GM21515 (cell line): Measurements from ENCODE around the gene LAPTM5.
"Not testable (repeated sequence)": the region's sequence is repeated elsewhere in the genome, so short reads cannot be mapped to it uniquely, and the experiment has no call there.

ENCODE experiments used
- ATAC-seq: cut with Tn5 transposase; IDR thresholded peaks from one replicate; pipeline ENCODE4 v1.9.1; 2021; ENCODE audit not compliant: unreplicated experiment

The LAPTM5 gene, protein sequence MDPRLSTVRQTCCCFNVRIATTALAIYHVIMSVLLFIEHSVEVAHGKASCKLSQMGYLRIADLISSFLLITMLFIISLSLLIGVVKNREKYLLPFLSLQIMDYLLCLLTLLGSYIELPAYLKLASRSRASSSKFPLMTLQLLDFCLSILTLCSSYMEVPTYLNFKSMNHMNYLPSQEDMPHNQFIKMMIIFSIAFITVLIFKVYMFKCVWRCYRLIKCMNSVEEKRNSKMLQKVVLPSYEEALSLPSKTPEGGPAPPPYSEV

DNA sequence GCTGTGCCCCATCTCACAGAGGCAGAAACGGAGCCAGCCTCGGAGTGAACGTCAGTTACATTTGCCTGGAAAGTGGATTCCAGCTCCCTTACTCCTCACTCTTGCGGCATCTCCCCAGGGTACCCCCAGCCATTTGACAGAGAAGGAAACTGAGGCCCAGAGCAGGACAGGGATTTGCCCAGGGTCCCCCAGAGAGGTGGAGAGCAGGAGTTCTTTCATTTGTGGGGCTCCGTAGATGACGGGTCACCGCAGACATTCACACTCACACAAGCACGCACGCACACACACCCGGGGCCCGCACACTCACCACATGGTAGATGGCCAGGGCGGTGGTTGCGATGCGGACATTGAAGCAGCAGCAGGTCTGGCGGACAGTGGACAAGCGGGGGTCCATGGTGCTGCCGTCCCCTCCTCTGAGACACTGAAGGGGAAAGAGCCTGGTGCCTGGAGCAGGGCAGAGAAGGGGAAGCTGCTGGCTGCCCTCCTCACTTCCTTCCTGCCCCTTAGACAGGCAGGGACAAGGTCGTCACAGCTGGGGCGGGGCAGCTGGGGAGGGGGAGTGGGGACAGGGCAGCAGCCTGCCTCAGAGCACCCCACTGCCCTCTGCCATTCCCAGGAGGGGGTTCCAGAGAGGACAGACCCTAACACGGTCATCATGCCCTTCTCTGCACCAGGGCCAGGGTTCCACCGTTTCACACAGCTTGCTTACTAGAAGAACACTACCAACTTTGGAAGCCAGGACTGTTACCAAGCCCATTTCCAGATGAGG lies at the start of gene LAPTM5:
TSS of gene LAPTM5 (minus strand) at position 423 of the 769 bp plus-strand sequence. CDS start at position 394, 29 bp downstream.
- no peak for ATAC-seq

DNA sequence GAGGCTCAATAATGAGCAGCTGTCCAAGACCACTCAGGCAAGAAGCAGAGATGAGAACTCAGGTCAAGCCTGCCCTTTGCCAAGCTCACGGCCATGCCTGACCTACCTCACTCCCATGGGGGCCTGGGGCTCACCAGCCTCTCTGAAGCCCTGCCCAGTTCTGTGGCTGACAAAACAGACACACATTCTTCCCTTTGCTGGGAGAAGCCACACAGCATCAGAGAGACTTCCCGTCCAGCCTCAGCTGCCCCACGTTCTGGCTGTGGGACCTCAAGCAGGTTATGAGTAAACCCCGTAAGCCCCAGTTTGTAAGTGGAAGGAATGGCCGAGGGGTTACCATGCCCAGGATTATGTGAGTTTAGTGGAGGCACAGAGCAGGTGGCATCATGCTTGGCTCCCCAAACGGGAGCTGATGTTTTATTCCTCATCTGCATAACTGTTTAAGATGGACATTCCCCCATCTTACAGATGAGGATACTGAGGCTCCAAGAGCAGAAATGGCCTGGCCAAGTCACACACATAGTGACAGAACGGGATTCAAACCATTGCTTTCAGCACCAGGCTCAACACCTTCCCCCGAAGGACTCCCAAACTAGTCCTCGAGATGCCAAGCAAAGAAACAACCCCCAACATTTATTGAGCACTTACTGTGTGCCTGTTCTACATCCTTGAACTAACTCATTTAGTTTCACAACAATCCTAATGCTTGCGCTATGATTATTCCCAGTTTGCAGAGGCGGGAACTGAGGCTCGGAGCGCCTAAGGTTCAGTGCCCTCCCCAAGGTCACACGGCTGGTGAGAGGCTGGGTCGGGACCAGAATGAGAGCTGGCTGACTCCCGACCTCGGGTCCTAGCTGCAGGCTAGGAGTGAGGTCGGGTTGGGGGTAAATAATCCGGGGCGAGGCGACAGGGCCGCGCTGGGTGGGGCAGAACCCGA lies 49.1 kb upstream of the LAPTM5 start:
- ATAC-seq: no peak

DNA sequence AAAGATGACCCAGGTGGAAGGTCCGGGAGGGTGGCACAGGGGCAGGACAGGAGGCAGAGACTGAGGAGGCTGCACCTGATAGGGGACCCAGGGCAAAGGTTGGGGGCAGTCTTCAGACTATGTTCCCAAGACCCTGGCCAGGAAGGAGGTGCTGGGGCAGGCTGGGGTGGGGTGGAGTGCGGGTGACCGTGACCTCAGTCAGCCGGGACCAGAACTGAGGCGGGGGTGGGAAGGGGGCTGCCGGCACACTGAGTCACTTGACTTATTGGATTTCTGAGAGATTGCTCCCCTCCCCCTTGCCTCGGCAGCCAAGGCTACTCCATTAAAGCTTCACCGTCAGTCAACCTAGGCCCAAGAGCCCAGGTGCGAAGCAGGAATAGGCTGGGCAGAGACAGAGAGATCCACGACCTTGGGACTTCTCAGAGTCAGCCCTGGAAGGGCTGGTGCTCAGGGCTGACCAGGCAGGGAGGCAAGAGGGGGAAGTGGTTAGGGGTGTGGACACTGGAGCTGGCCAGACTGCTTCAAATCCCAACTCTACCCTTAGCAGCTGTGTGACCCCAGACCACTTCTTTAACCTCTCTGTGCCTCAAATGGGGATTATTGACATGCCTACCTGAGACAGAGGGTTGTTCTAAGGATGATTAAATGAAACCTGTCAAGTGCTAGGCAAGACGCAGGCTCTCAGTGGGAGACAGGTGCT lies 47.9 kb upstream of the LAPTM5 start:
- no peak for ATAC-seq

DNA sequence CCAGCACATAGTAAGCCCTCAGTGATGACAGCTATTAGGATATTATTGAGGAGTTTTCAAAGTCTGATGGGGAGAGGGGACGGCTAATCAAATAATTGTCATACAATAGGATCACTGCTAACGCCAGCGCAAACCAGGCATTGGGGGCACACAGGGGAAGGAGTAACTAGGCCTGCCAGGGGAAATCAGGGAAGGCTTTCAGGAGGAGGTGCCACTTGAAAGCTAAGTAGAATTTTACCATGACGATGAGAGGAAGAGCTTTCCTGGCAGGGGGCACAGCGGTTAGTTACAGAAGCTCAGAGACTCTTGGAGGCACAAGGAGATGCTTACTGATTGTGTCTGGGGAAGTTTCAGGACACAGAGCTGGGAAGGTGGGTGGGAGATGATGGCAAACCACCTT lies 47.2 kb upstream of the LAPTM5 start:
- no peak for ATAC-seq

GRCh38 chr1:30804352-30804751 lies 46.8 kb upstream of the LAPTM5 start:
- no peak for ATAC-seq

- ATAC-seq: no peak
Measured at GRCh38 chr1:30803562-30803961, 46.0 kb upstream of the LAPTM5 start.

GRCh38 chr1:30801771-30802198 lies 44.2 kb upstream of the LAPTM5 start:
- ATAC-seq: no peak

- no peak for ATAC-seq
Measured at GRCh38 chr1:30799233-30799511, 41.6 kb upstream of the LAPTM5 start.

DNA sequence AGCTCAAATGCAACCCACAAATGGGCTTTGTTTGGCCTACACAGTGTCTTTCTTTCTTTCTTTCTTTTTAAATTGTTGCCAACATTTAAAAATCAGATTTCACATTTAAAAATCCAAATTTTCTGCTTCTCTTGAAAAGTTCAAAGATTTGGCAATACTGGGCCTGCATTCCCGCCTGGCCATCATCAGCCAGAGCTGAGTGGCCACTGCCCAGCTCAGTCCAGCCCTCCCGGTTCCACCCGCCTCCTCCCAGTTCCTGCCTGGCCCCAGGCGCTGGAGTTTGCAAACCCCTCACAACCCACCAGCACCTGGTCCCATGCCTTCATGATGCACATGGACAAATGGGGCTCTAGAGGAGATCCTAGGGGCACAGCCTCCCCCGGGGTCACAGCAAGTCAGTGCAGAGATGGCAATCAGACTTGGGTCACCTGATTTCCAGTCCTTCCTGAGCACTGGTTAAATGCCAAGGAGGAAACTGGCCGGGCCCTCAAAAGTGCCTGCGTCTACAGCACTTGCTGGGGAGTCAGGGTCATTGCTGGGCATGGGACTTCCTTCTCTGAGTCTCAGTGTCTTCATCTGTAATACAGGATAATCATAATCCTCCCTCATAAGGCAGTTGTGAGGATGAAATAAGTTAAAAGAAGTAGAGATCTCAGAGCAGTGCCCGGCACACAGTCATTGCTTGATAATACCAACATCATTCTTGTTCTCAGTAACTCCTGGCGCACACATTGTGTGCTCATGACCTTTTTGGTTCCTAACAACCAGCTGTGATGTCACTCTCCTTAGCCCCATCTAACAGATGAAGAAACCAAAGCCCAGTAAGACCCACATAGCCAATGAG lies 41.0 kb upstream of the LAPTM5 start:
- ATAC-seq: no peak

GRCh38 chr1:30795026-30795425 lies 37.5 kb upstream of the LAPTM5 start:
- no peak for ATAC-seq

DNA sequence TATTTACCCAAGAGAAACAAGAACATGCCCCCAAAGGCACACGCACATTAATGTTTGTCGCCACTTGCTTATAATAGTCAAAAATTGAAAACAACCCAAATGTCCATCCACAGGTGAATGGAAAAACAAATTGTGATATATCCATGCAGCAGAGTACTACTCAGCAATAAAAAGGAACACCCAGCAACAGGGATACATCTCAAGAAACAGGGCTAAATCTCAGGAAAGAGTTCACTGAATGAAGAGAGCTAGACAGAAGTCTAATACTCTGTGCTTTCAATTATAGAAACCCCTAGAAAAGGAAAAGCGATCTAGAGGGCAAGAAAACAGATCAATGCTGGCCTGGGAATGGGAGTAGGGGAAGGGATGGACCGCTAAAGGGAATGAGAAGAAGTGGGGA lies 36.7 kb upstream of the LAPTM5 start:
- no peak for ATAC-seq

DNA sequence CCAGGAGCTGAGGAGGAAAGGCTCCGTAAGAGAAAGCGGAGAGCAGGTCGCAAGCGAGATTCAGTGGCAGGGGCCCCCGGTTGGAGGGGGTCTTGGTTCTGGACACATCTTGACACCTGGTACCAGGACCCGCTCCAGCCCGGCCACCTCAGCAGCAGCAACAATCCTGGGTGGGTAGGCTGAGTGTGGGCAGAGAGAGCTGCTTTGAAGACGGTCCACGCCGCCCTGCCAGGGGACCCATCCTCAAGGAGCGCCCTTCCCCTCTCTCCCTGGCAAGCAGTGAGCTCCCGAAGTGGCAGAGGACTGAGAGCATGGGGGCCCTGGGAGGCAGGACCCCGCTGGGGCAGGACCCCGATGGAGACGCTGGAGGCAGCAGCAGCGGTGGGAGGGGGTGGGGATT lies 35.6 kb upstream of the LAPTM5 start:
- no peak for ATAC-seq

- no peak for ATAC-seq
Measured at GRCh38 chr1:30791868-30792267, 34.3 kb upstream of the LAPTM5 start.

DNA sequence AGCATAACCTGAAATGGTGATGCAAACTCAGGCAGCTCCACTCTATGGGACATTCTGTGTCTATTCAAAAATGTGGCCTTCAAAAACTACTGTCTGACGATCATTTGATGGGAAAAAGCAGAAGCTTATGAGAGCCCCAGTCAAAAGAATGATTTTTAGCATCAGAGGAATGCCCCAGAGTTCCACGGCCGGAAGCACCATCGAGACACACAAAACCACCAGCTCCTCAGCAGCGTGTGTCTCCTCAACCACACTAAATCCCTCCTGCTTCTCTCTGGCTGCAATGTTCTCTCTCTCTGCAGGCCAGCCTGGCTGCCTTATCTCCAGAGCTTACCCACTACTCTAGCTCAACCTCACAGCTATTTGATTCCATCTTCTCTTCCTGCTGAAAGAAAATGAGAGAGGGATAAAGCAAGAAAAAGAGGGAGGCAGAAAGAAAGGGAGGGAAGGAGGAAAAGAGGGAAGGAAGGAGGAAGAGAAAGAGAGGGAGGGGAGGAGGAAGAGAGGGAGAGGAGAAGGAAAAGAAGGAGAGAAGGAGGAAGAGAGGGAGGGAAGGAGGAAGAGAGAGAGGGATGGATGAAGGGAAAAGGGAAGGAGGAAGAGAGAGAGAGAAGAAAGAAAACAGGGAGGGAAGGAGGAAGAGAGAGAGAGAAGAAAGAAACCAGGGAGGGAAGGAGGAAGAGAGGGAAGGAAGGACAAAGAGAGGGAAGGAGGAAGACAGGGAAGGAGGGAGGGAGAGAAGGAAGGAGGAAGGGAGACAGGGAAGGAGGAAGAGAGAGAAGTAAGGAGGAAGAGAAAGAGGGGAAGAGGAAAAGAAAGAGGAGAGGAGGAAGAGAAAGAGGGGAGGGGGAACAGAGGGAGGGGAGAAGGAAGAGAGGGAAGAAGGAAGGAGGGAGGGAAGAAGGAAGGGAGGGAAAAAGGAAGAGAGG lies 33.5 kb upstream of the LAPTM5 start:
- ATAC-seq: no peak

- ATAC-seq: not testable (repeated sequence)
Measured at GRCh38 chr1:30790256-30790525, 32.6 kb upstream of the LAPTM5 start.

DNA sequence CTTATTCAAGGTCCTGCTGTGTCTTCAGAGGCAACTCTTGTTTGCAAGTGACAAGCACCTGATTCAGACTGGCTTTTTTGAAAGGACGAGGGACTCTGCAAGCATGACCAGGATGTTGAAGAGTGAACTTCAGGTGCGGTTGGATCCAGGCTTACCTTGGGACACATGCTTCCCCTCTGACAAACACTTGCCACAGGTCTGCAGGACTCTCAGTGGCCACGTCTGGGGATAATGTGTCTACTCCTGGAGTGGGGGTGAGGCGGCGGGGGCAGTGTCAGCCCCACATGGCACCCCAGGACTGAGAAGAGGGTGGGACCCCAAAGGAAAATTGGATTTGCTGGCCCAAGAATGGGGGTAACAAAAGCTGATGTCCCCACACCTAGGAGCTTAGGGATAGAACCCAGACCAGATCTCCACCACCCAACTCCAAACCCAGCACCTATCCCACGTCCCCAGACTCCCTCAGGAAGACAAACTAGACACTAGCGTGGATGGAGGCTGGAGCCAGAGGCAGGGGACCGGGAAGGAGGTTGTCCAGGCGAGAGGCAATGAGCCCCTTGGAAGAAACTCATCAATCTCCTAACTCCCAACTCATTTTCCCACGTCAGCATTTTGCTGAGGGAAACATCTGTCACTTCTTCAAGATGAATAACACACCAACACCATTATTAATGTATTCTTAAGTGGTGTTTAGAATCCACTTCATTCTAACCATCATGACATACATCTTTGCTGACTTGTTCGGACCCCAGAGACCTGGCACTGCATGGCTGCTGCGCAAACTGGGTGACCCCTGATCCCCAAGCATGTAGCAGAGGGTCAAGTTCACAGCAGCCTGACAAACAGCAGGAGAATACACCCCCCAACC lies 32.0 kb upstream of the LAPTM5 start:
- ATAC-seq: no peak

GRCh38 chr1:30788580-30789387 lies 31.2 kb upstream of the LAPTM5 start:
- ATAC-seq: no peak
